Measurements from ENCODE around the gene MARS1. TPM values are rescaled to one million over a fixed set of nuclear protein-coding genes. Genes with fewer than 3 reads are reported as not detected.
"Not testable (repeated sequence)": the region's sequence is repeated elsewhere in the genome, so short reads cannot be mapped to it uniquely, and the experiment has no call there.

MARS1 gene
- polyA plus RNA-seq: 81.9 TPM
- long read RNA-seq, donor 1, partial matches to known transcripts: 0 of 2 reads
- long read RNA-seq, donor 1, other reads (novel, unspliced or antisense): 0 of 2 reads
- long read RNA-seq, donor 2, partial matches to known transcripts: 59 of 63 reads
- long read RNA-seq, donor 2, other reads (novel, unspliced or antisense): 0 of 63 reads
- long read RNA-seq, donor 3: 0 reads
- long read RNA-seq, donor 4, partial matches to known transcripts: 0 of 1 reads
- long read RNA-seq, donor 4, other reads (novel, unspliced or antisense): 0 of 1 reads
- long read RNA-seq, donor 5, partial matches to known transcripts: 0 of 12 reads
- long read RNA-seq, donor 5, other reads (novel, unspliced or antisense): 5 of 12 reads
- long read RNA-seq, donor 6, transcript MARS-201 (21 exons, 2,905 nt): major isoform, 5 of 10 reads
- long read RNA-seq, donor 6, partial matches to known transcripts: 5 of 10 reads
- long read RNA-seq, donor 6, other reads (novel, unspliced or antisense): 0 of 10 reads
- long read RNA-seq, donor 7, partial matches to known transcripts: 6 of 12 reads
- long read RNA-seq, donor 7, other reads (novel, unspliced or antisense): 0 of 12 reads
- long read RNA-seq, donor 8, transcript MARS-201 (21 exons, 2,905 nt): major isoform, 10 of 21 reads
- long read RNA-seq, donor 8, partial matches to known transcripts: 6 of 21 reads
- long read RNA-seq, donor 8, other reads (novel, unspliced or antisense): 0 of 21 reads
- long read RNA-seq, donor 9, transcript MARS-201 (21 exons, 2,905 nt): major isoform, 10 of 10 reads
- long read RNA-seq, donor 9, partial matches to known transcripts: 0 of 10 reads
- long read RNA-seq, donor 9, other reads (novel, unspliced or antisense): 0 of 10 reads
- long read RNA-seq, donor 10, transcript MARS-201 (21 exons, 2,905 nt): major isoform, 8 of 10 reads
- long read RNA-seq, donor 10, partial matches to known transcripts: 0 of 10 reads
- long read RNA-seq, donor 10, other reads (novel, unspliced or antisense): 0 of 10 reads
- long read RNA-seq, donor 11, partial matches to known transcripts: 0 of 4 reads
- long read RNA-seq, donor 11, other reads (novel, unspliced or antisense): 0 of 4 reads

- WGBS (ENCODE audit: insufficient coverage, low lambda C conversion rate): 0% methylated on average over 3 of the region's 47 CpGs
- Histone ChIP-seq H3K36me3 (ENCODE audit: control insufficient read depth, insufficient read depth, low read length) (peaks cover 27% of the 10 kb centered on the region), H3K27me3 (ENCODE audit: control insufficient read depth, insufficient read depth, low read length) (peaks cover 2% of the 10 kb centered on the region), H3K9me3 (ENCODE audit: control insufficient read depth, low read depth, low read length) (no peaks in the 10 kb centered on the region), H3K4me3 (ENCODE audit: low read length) (peak within 1 kb of the TSS; percentile 92), H3K27ac (ENCODE audit: low read length) (peak within 1 kb of the TSS; percentile 30), H3K4me1 (ENCODE audit: control insufficient read depth, insufficient read depth, low read length) (peaks cover 5% of the 10 kb centered on the region)
- DNase-seq: peak; percentile 96 to 98
Observed at GRCh38 chr12:57487597-57488401, at the start of gene MARS1. MARS1 (plus strand) TSS chr12:57488068; CDS start chr12:57488091, 23 bp downstream.

- no peak for DNase-seq
- Histone ChIP-seq H3K27me3 (ENCODE audit: control insufficient read depth, insufficient read depth, low read length) (no peaks in the 10 kb centered on the region), H3K27ac (ENCODE audit: low read length) (no peak overlapping the region), H3K4me1 (ENCODE audit: control insufficient read depth, insufficient read depth, low read length) (peaks cover 11% of the 10 kb centered on the region), H3K4me3 (ENCODE audit: low read length) (no peak overlapping the region), H3K9me3 (ENCODE audit: control insufficient read depth, low read depth, low read length) (no peaks in the 10 kb centered on the region), H3K36me3 (ENCODE audit: control insufficient read depth, insufficient read depth, low read length) (no peaks in the 10 kb centered on the region)
- no CpG with 5 or more reads among the region's 1 CpG for WGBS (ENCODE audit: insufficient coverage, low lambda C conversion rate)
Observed at GRCh38 chr12:57438400-57438799, 49.5 kb upstream of the MARS1 start.

GRCh38 chr12:57439762-57440266, 48.1 kb upstream of the MARS1 start:
- DNase-seq: no peak
- Histone ChIP-seq H3K27ac (ENCODE audit: low read length) (no peak overlapping the region), H3K27me3 (ENCODE audit: control insufficient read depth, insufficient read depth, low read length) (no peaks in the 10 kb centered on the region), H3K9me3 (ENCODE audit: control insufficient read depth, low read depth, low read length) (no peaks in the 10 kb centered on the region), H3K4me1 (ENCODE audit: control insufficient read depth, insufficient read depth, low read length) (peaks cover 3% of the 10 kb centered on the region), H3K4me3 (ENCODE audit: low read length) (no peak overlapping the region), H3K36me3 (ENCODE audit: control insufficient read depth, insufficient read depth, low read length) (no peaks in the 10 kb centered on the region)
- WGBS (ENCODE audit: insufficient coverage, low lambda C conversion rate): 86% methylated on average over 1 of the region's 4 CpGs

GRCh38 chr12:57441393-57441792, 46.5 kb upstream of the MARS1 start:
- not testable (repeated sequence) for H3K36me3 ChIP-seq (ENCODE audit: control insufficient read depth, insufficient read depth, low read length); H3K27me3 ChIP-seq (ENCODE audit: control insufficient read depth, insufficient read depth, low read length); H3K27ac ChIP-seq (ENCODE audit: low read length); H3K9me3 ChIP-seq (ENCODE audit: control insufficient read depth, low read depth, low read length); DNase-seq; H3K4me1 ChIP-seq (ENCODE audit: control insufficient read depth, insufficient read depth, low read length); H3K4me3 ChIP-seq (ENCODE audit: low read length)
- WGBS (ENCODE audit: insufficient coverage, low lambda C conversion rate): no CpG with 5 or more reads among the region's 2 CpGs

GRCh38 chr12:57441846-57442427, 45.9 kb upstream of the MARS1 start:
- no peaks in the 10 kb centered on the region for H3K36me3 ChIP-seq (ENCODE audit: control insufficient read depth, insufficient read depth, low read length)
- no peaks in the 10 kb centered on the region for H3K27me3 ChIP-seq (ENCODE audit: control insufficient read depth, insufficient read depth, low read length)
- no peaks in the 10 kb centered on the region for H3K9me3 ChIP-seq (ENCODE audit: control insufficient read depth, low read depth, low read length)
- H3K4me3 ChIP-seq (ENCODE audit: low read length): no peak overlapping the region
- no peaks in the 10 kb centered on the region for H3K4me1 ChIP-seq (ENCODE audit: control insufficient read depth, insufficient read depth, low read length)
- no peak for DNase-seq
- H3K27ac ChIP-seq (ENCODE audit: low read length): no peak overlapping the region
- WGBS (ENCODE audit: insufficient coverage, low lambda C conversion rate): no CpG with 5 or more reads among the region's 1 CpG

GRCh38 chr12:57444337-57444736, 43.5 kb upstream of the MARS1 start:
- H3K4me3 ChIP-seq (ENCODE audit: low read length); H3K27me3 ChIP-seq (ENCODE audit: control insufficient read depth, insufficient read depth, low read length); H3K36me3 ChIP-seq (ENCODE audit: control insufficient read depth, insufficient read depth, low read length); H3K9me3 ChIP-seq (ENCODE audit: control insufficient read depth, low read depth, low read length); DNase-seq; H3K27ac ChIP-seq (ENCODE audit: low read length); H3K4me1 ChIP-seq (ENCODE audit: control insufficient read depth, insufficient read depth, low read length): not testable (repeated sequence)
- 77% methylated on average over 3 of the region's 6 CpGs for WGBS (ENCODE audit: insufficient coverage, low lambda C conversion rate)

GRCh38 chr12:57444744-57445143, 43.1 kb upstream of the MARS1 start:
- Histone ChIP-seq H3K4me1 (ENCODE audit: control insufficient read depth, insufficient read depth, low read length) (no peaks in the 10 kb centered on the region), H3K27me3 (ENCODE audit: control insufficient read depth, insufficient read depth, low read length) (no peaks in the 10 kb centered on the region), H3K36me3 (ENCODE audit: control insufficient read depth, insufficient read depth, low read length) (no peaks in the 10 kb centered on the region), H3K9me3 (ENCODE audit: control insufficient read depth, low read depth, low read length) (no peaks in the 10 kb centered on the region), H3K27ac (ENCODE audit: low read length) (no peak overlapping the region), H3K4me3 (ENCODE audit: low read length) (no peak overlapping the region)
- WGBS (ENCODE audit: insufficient coverage, low lambda C conversion rate): no CpG with 5 or more reads among the region's 5 CpGs
- no peak for DNase-seq

GRCh38 chr12:57446292-57446960, 41.4 kb upstream of the MARS1 start:
- Histone ChIP-seq H3K36me3 (ENCODE audit: control insufficient read depth, insufficient read depth, low read length) (no peaks in the 10 kb centered on the region), H3K4me1 (ENCODE audit: control insufficient read depth, insufficient read depth, low read length) (peaks cover 14% of the 10 kb centered on the region), H3K9me3 (ENCODE audit: control insufficient read depth, low read depth, low read length) (no peaks in the 10 kb centered on the region), H3K4me3 (ENCODE audit: low read length) (no peak overlapping the region), H3K27ac (ENCODE audit: low read length) (no peak overlapping the region), H3K27me3 (ENCODE audit: control insufficient read depth, insufficient read depth, low read length) (no peaks in the 10 kb centered on the region)
- WGBS (ENCODE audit: insufficient coverage, low lambda C conversion rate): 95% methylated on average over 3 of the region's 6 CpGs
- DNase-seq: no peak

GRCh38 chr12:57448669-57449068, 39.2 kb upstream of the MARS1 start:
- no peaks in the 10 kb centered on the region for H3K9me3 ChIP-seq (ENCODE audit: control insufficient read depth, low read depth, low read length)
- WGBS (ENCODE audit: insufficient coverage, low lambda C conversion rate): no CpG with 5 or more reads among the region's 2 CpGs

More at GRCh38 chr12:57448669-57449068, 39.2 kb upstream of the MARS1 start:
- Histone ChIP-seq H3K27me3 (ENCODE audit: control insufficient read depth, insufficient read depth, low read length) (no peaks in the 10 kb centered on the region), H3K36me3 (ENCODE audit: control insufficient read depth, insufficient read depth, low read length) (no peaks in the 10 kb centered on the region), H3K27ac (ENCODE audit: low read length) (no peak overlapping the region), H3K4me1 (ENCODE audit: control insufficient read depth, insufficient read depth, low read length) (peaks cover 27% of the 10 kb centered on the region), H3K4me3 (ENCODE audit: low read length) (no peak overlapping the region)
- no peak for DNase-seq

Measured in large intestine (tissue), 12 donors.